GM21529 (cell line): ENCODE measurements around the gene NT5C1A.

ENCODE experiments used
- ATAC-seq: cut with Tn5 transposase; IDR thresholded peaks from one replicate; pipeline ENCODE4 v1.9.1; 2021; ENCODE audit not compliant: unreplicated experiment

NT5C1A gene

GRCh38 chr1:39663559-39663958 lies 8.3 kb downstream of the NT5C1A start:
- no peak for ATAC-seq

- ATAC-seq: no peak
Measured at GRCh38 chr1:39662861-39663260, 9.0 kb downstream of the NT5C1A start.

GRCh38 chr1:39659538-39659937 lies 12.4 kb downstream of the NT5C1A start:
- no peak for ATAC-seq

GRCh38 chr1:39659110-39659509 lies 12.8 kb downstream of the NT5C1A start:
- ATAC-seq: no peak

GRCh38 chr1:39657923-39658485 lies 13.9 kb downstream of the NT5C1A start:
- ATAC-seq: no peak

GRCh38 chr1:39657402-39657801 lies 14.5 kb downstream of the NT5C1A start:
- ATAC-seq: no peak

GRCh38 chr1:39656391-39656790 lies 15.5 kb downstream of the NT5C1A start:
- no peak for ATAC-seq

- ATAC-seq: no peak
Measured at GRCh38 chr1:39655578-39656268, 16.2 kb downstream of the NT5C1A start.

GRCh38 chr1:39654291-39654690 lies 17.6 kb downstream of the NT5C1A start:
- no peak for ATAC-seq

- no peak for ATAC-seq
Measured at GRCh38 chr1:39653546-39654031, 18.3 kb downstream of the NT5C1A start.

- no peak for ATAC-seq
Measured at GRCh38 chr1:39652554-39652953, 19.4 kb downstream of the NT5C1A start.

GRCh38 chr1:39652105-39652504 lies 19.8 kb downstream of the NT5C1A start:
- ATAC-seq: no peak

GRCh38 chr1:39650431-39650830 lies 21.5 kb downstream of the NT5C1A start:
- no peak for ATAC-seq

- ATAC-seq: no peak
Measured at GRCh38 chr1:39649636-39650185, 22.2 kb downstream of the NT5C1A start.

GRCh38 chr1:39648496-39648895 lies 23.4 kb downstream of the NT5C1A start:
- no peak for ATAC-seq

- ATAC-seq: no peak
Measured at GRCh38 chr1:39647247-39647646, 24.7 kb downstream of the NT5C1A start.

- no peak for ATAC-seq
Measured at GRCh38 chr1:39646232-39647081, 25.4 kb downstream of the NT5C1A start.

GRCh38 chr1:39645411-39646043 lies 26.4 kb downstream of the NT5C1A start:
- ATAC-seq: no peak

GRCh38 chr1:39643705-39644104 lies 28.2 kb downstream of the NT5C1A start:
- no peak for ATAC-seq

- no peak for ATAC-seq
Measured at GRCh38 chr1:39642796-39643195, 29.1 kb downstream of the NT5C1A start.

- ATAC-seq: no peak
Measured at GRCh38 chr1:39640861-39641260, 31.0 kb downstream of the NT5C1A start.
